ENCODE measurements around the gene STXBP6. TPM values are rescaled to one million over a fixed set of nuclear protein-coding genes. Genes with fewer than 3 reads are reported as not detected.

STXBP6 gene
- polyA plus RNA-seq, 1 donor (not counting 4 experiments of a cell fraction or from before 2014, with no cell fraction given): 1.4 TPM

DNA sequence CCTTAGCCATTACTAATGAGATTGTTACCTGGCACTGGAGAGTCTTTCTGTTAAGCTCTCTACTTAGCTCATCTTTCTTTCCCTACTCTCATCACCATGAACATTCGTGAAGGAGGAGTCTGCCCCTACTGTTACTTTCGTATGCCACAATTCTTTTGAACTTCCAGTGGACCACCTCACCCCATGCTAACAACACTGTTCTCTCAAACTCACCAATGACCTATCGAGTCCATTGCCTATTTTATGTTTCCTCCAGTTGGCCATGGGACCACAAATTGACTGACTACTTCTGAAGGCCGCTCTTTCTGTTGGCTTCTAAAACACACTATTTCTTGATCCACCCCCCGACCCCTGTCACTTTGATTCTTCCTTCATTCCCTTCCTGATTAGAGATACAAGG lies 223.6 kb downstream of the STXBP6 start:
- H3K4me2 ChIP-seq (ENCODE audit: control insufficient read depth, extremely low read depth, insufficient read depth, low read depth, low read length): no peak overlapping the region
- H3K9ac ChIP-seq (ENCODE audit: control insufficient read depth, extremely low read depth, insufficient read depth, low read length): no peak overlapping the region
- no peaks in the 10 kb centered on the region for H3K27me3 ChIP-seq (ENCODE audit: control insufficient read depth, extremely low read depth, insufficient read depth, low read length)
- no peaks in the 10 kb centered on the region for H3K9me1 ChIP-seq (ENCODE audit: control insufficient read depth, extremely low read depth, insufficient read depth, low read length)
- H2AFZ ChIP-seq (ENCODE audit: control insufficient read depth, low read length): no peak overlapping the region
- no peaks in the 10 kb centered on the region for H3K4me1 ChIP-seq (ENCODE audit: control insufficient read depth, extremely low read depth, insufficient read depth, low read length)
- H3K36me3 ChIP-seq (ENCODE audit: control insufficient read depth in 2 of 2, extremely low read depth in 1 of 2, insufficient read depth in 2 of 2, low read length in 2 of 2): no peaks in the 10 kb centered on the region
- no peak overlapping the region for H3K27ac ChIP-seq (ENCODE audit: control insufficient read depth, insufficient read depth, low read length)
- FAIRE-seq (no peak), DNase-seq (ENCODE audit: low read depth, low spot score) (no peak)
- H3K9me3 ChIP-seq (ENCODE audit: control insufficient read depth, low read depth, low read length): no peaks in the 10 kb centered on the region
- TF ChIP-seq EZH2 (IDR thresholded peaks at IDR 0.05; ENCODE audit: low read length) (no peak), CTCF (optimal IDR thresholded peaks at IDR 0.05 in 1 of 3, IDR thresholded peaks at IDR 0.05 in 1 of 3, conservative IDR thresholded peaks at IDR 0.05 in 1 of 3; ENCODE audit: extremely low read depth in 1 of 3, insufficient read depth in 2 of 3, low read length in 3 of 3) (no peak)
- dilution Hi-C loops (cut with MboI; ENCODE audit: extremely low pct_ligation_motif_present, low sequenced_read_pairs): no loop called here
- H3K79me2 ChIP-seq (ENCODE audit: control insufficient read depth, insufficient read depth, low read length): no peaks in the 10 kb centered on the region
- no peak overlapping the region for H3K4me3 ChIP-seq (ENCODE audit: control insufficient read depth in 2 of 3, extremely low read depth in 1 of 3, insufficient read depth in 2 of 3, low read depth in 1 of 3, low read length in 3 of 3)
- no peaks in the 10 kb centered on the region for H4K20me1 ChIP-seq (ENCODE audit: control insufficient read depth, extremely low read depth, insufficient read depth, low read length)

DNA sequence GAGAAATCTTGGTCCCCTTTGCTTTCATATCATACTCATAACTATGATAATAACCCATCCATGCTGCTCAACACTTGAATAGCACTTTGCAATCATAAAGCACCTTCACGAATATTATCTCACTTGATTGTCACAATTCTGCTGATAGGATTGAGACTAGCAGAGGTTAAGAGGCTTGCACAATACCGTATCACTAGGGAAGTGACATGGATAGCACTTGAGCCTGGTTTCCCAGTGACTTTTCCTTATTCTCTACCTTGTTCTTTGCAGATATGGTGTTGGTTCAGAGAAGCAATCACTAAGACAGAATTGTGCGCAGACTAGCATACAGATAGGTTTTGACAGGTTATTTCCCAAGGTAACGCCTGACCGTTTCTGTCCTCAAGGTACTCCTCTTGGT lies 229.3 kb downstream of the STXBP6 start:
- Histone ChIP-seq H3K4me2 (ENCODE audit: control insufficient read depth, extremely low read depth, insufficient read depth, low read depth, low read length) (no peak overlapping the region), H3K36me3 (ENCODE audit: control insufficient read depth in 2 of 2, extremely low read depth in 1 of 2, insufficient read depth in 2 of 2, low read length in 2 of 2) (no peaks in the 10 kb centered on the region), H3K9me1 (ENCODE audit: control insufficient read depth, extremely low read depth, insufficient read depth, low read length) (no peaks in the 10 kb centered on the region), H3K4me1 (ENCODE audit: control insufficient read depth, extremely low read depth, insufficient read depth, low read length) (peaks cover 9% of the 10 kb centered on the region), H3K27me3 (ENCODE audit: control insufficient read depth, extremely low read depth, insufficient read depth, low read length) (no peaks in the 10 kb centered on the region), H3K9ac (ENCODE audit: control insufficient read depth, extremely low read depth, insufficient read depth, low read length) (no peak overlapping the region), H3K4me3 (ENCODE audit: control insufficient read depth in 2 of 3, extremely low read depth in 1 of 3, insufficient read depth in 2 of 3, low read depth in 1 of 3, low read length in 3 of 3) (no peak overlapping the region), H2AFZ (ENCODE audit: control insufficient read depth, low read length) (no peak overlapping the region), H3K27ac (ENCODE audit: control insufficient read depth, insufficient read depth, low read length) (no peak overlapping the region), H4K20me1 (ENCODE audit: control insufficient read depth, extremely low read depth, insufficient read depth, low read length) (no peaks in the 10 kb centered on the region), H3K79me2 (ENCODE audit: control insufficient read depth, insufficient read depth, low read length) (no peaks in the 10 kb centered on the region), H3K9me3 (ENCODE audit: control insufficient read depth, low read depth, low read length) (no peaks in the 10 kb centered on the region)
- dilution Hi-C loops (cut with MboI; ENCODE audit: extremely low pct_ligation_motif_present, low sequenced_read_pairs): no loop called here
- DNase-seq (ENCODE audit: low read depth, low spot score): no peak
- FAIRE-seq: no peak
- no peak for TF ChIP-seq EZH2 (IDR thresholded peaks at IDR 0.05; ENCODE audit: low read length)
- TF ChIP-seq CTCF (optimal IDR thresholded peaks at IDR 0.05 in 1 of 3, IDR thresholded peaks at IDR 0.05 in 1 of 3, conservative IDR thresholded peaks at IDR 0.05 in 1 of 3; ENCODE audit: extremely low read depth in 1 of 3, insufficient read depth in 2 of 3, low read length in 3 of 3): no peak
